ENCODE data around the gene SPIN2B.
A peak's percentile ranks its signal among the peaks of the same experiment; 100 is the strongest.
"Not testable (repeated sequence)": the region's sequence is repeated elsewhere in the genome, so short reads cannot be mapped to it uniquely, and the experiment has no call there.

The SPIN2B gene

DNA sequence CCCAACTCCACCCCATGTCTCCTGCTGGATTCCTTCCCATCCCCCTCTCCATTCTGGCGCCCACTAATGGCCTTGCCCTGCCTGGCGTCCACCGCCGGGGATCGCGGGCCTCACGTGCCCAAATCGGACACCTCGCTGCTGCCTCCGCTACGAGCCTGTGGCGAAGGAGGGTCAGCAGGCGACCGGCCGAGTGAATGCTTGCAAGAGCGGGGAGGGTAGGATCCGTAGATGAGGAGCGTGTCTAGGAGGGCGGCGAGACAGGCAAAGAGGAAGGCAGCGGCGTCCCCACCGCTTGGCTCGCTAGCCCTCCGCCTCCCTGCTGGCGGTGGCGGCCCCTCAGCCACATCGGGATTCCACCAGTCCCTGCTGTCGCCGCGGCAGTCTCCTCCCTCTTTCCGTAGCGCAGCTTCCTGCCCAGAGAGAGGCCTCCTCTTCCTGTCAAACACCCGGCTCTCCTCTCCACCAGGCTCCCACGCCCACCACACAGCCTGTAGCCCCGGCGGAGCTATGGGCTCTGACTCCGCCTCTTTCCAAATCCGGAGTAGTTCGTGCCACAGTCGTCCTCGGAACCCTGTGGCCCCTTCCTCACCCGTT lies at the start of gene SPIN2B:
SPIN2B (minus strand) TSS at position 387 of the 594 bp plus-strand sequence.
- DNase-seq, result peak; percentile 90

DNA sequence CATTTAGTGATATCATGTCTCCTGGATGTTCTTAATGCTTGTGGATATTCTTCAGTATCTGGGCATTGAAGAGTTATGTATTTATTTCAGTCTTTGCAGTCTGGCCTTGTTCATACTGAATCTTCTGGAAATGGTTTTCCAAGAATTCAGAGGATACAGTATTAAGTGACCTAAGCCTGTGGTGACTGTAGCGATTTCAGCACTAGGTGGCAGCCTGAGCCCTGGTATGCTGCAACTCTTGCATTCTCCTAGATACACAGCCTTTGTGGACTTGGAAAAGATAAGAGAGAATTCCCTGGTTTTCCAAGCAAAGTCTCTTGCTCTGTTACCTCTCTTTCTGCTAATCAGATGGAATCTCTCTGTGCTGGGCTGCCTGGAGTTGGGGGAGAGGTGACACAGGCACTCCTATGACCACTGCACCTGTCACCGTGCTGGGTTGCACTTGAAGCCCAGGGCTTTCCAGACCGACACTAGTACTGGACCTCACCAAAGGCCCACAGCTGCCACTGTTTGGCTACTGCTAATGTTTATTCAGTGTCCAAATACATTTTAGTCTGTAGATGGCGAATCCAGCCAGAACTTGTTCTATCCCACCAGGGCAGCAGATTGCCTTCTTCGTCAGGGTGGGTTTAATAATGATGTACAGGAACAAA lies 35.2 kb upstream of the SPIN2B start:
- DNase-seq, result peak; percentile 21

DNA sequence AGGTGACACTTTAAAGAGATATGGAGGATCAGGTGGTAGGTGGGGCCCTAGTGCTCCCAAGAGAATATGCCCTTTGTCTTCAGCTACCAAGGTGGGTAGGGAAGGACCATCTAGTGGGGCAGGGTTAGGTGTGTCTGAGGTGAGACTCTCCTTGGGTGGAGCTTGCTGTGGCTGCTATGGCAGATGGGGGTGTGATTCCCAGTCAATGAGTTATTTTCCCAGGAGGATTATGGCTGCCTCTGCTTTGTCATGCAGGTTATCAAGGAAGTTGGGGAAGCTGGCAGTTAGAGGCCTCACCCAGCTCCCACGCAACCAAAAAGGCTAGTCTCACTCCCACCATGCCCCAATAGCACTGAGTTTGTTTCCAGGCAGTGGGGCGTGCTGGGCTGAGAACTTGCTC lies 33.8 kb upstream of the SPIN2B start:
- no peak for DNase-seq

DNA sequence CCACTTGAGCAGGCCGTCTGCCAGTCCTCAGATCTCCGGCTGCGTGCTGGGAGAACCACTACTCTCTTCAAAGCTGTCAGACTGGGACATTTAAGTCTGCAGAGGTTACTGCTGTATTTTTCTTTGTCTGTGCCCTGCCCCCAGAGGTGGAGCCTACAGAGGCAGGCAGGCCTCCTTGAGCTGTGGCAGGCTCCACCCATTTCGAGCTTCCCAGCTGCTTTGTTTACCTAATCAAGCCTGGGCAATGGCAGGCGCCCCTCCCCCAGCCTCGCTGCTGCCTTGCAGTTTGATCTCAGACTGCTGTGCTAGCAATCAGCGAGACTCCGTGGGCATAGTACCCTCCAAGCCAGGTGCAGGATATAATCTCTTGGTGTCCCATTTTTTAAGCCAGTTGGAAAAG lies 30.9 kb upstream of the SPIN2B start:
- DNase-seq, result not testable (repeated sequence)

DNA sequence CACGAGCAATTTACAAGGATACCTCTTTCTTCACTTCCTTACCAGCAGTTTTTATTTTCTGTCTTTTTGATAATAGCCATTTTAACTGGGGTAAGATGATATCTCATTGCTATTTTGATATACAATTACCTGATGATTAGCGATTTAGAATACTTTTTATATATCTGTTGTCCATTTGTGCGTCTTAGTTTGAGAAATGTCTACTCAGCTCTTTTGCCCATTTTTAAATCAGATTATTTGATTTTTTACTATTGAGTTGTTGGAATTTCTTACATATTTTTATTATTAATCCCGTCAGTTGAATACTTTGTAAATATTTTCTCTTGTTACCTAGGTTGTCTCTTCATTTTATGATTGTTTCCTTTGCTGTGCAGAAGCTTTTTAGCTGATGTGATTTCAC lies 17.3 kb upstream of the SPIN2B start:
- DNase-seq, result no peak

DNA sequence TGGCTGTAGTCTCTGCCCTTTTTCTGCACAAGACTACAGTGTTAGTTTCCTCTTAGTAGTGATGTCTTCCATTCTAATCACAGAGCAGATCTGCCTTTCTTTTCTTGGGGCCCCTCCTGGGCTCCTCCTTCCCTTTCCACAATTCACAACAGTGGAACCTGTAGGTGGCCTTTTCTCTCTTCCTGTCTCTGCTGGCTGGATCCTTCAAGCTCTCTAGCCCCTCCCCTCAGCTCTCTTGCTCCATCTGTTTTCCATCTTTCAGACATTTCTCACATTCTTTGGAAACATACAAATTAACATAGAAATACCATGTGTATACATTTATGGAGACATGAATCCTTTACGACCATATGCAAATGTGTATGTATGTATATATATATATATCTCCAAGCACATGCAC lies 16.2 kb upstream of the SPIN2B start:
- DNase-seq, result peak; percentile 7

DNA sequence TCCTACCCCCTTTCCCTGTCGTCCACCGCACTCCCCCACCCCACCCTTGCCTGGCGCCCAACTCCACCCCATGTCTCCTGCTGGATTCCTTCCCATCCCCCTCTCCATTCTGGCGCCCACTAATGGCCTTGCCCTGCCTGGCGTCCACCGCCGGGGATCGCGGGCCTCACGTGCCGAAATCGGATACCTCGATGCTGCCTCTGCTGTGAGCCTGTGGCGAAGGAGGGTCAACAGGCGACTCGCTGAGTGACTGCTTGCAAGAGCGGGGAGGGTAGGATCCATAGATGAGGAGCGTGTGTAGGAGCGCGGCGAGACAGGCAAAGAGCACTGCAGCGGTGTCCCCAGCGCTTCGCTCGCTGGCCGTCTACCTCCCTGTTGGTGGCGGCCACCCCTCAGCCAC lies 15.7 kb upstream of the SPIN2B start, which contains the start of gene SPIN2A:
SPIN2A (minus strand) TSS at position 325 of the 400 bp plus-strand sequence. CDS start 800 bp downstream, outside the sequence.
- DNase-seq, result peak; percentile 51

DNA sequence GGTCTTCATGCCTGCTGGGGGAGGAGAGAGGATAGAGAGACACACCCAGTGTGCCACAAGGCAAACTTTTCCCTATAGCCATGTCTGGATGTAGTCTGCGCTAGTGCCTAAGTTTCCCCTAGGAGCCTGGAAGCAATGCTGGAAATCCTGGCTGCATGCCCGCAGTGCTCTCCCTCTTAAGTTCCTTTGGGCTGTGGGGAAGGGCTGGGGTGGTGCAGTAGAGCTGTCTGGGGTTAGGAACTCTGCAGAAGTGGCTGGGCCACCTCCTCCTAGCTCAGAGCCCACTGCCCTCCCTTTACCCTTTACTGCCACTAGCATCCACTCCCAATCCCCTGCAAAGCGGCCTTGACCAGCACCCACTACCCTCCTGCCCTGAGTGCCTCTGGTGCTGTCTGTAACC lies 15.2 kb upstream of the SPIN2B start:
- DNase-seq, result not testable (repeated sequence)

DNA sequence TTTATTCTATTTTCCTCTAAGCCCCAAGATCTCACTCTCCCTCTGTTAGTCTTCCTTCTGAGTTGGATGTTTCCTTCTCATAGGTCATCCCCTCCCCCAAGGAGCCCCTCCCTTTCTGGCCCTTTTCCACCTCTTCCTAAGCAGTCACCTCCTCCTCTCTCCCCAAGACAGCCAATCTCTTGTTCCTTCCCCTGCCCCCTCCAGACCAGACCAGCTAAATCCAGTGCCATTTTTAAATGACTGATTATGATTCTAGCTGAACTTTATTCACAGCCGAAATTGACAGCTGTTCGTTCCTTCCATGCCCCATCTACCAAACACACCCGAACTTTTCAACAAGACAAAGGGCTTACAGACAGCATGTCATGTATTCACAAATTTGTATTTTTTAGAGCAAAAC lies 13.9 kb upstream of the SPIN2B start:
- DNase-seq, result no peak

DNA sequence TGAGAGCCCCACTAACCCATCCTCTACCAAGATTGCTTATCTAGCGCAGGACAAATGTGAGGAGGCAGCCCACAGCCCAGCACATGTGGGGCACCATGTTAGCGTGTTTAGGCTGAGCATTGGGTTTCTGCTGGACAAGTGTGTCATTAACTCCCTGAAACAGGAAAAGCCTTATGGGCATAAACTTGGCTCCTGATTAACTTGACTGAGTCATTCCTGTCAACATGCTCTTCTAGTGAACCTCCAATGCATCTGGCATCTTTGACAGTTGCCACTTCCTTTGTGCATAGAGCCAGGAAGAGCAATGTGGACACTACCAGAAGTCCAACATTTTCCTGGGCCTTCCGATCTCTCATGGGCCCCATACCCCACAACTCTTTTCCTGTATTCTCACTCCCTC lies 13.4 kb upstream of the SPIN2B start:
- no peak for DNase-seq

DNA sequence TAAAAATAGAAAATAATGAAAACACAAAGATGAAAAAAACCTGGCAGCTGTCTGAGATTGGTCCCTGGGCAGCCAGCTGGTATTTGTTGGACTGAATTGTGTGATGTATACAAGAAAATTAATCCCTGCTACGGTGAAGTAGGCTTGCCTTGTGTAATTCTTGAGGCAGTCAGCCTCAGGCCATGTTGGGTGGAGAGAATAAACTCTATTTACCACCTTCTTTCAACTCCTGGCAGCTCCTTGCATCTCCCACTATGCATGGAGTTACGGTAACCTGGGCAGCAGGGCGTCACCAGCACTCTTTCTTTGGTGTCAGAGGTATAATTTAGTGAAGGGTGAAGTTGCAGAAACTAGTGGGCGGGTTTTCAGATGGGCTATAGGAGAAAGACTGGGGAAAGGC lies 12.4 kb upstream of the SPIN2B start:
- DNase-seq, result no peak

DNA sequence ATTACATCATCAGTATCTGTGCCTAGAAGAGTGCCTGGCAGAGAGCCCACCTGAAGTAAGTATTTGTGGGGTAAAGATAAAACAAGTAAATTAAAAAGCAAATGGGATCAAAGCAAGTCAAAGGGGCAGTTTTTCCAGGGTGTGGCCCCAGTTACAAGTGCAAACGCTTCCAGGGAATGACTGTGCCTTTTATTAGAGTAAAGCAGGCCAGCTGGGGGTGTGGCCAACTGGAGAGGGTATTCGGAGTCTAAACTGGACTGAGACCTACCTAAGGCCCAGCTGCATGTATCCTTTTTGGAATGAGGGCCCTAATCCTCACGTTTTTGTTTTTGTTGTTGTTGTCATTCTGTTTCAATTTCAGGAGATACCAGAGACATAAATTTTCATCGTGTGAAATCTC lies 11.9 kb upstream of the SPIN2B start:
- DNase-seq, result not testable (repeated sequence)

DNA sequence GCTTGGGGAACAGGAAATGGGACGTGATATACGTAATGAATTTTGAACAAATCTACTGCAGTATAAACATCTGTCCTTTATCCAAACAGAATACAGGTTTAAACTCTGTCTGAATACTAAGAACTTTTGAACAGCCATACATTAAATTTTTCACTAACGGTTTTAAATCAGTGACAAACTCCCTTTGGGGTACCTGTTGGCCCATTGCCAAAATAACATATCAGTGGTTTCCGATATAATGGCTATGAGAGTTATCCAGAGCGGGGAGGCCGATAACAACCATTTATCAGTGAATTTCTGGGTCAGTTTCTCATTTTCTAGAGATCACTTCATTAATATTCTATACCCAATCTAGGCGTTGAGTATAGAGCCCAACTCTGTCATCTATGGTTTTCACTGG lies 10.7 kb upstream of the SPIN2B start:
- DNase-seq, result no peak

DNA sequence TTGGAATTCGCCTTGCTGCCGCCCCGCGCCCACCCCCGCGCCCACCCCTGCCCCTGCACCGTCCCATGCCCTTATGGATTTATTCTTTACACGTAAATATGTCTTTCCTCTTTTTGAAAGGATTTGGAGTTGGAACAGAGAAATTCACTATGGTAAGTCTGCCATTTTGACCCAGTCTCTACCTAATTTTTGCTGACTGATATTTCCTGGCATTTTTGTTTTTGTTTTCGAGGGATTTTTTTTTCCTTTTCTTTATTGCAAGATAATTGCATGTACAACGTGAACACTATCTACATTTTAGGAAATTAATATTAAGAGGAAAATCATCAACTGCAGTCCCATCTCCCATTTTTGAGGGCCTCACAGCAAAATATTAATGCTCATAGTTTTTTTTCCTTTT lies 468 bp upstream of the SPIN2B start:
- DNase-seq, result no peak

DNA sequence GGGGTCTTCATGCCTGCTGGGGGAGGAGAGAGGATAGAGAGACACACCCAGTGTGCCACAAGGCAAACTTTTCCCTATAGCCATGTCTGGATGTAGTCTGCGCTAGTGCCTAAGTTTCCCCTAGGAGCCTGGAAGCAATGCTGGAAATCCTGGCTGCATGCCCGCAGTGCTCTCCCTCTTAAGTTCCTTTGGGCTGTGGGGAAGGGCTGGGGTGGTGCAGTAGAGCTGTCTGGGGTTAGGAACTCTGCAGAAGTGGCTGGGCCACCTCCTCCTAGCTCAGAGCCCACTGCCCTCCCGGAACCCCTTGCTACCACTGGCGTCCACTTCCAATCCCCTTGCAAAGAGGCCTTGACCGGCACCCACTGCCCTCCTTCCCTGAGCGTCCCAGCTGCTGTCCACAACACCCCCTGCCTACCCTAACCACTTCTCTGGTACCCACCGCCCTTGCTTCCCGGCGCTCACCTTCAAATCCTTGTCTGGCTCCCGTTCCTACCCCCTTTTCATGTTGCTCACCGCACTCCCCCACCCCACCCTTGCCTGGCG lies 658 bp downstream of the SPIN2B start:
- peak; percentile 24 for DNase-seq

DNA sequence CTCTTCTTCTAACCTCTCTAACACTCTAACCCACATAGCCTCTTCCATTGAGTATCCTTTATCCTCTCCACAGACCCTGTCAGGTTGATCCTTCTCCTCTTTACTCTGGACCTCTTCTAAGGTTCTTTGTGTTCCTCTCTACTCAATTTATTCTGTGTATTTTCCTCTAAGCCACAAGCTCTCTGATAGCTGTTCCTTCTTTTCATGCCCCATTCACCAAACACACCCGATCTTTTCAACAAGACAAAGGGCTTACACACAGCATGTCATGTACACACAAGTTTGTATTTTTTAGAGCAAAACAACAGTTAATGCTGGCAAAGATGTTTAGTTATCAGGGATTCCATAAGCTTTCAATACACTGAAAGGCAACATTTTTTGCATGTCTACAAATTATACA lies 1.9 kb downstream of the SPIN2B start:
- no peak for DNase-seq

DNA sequence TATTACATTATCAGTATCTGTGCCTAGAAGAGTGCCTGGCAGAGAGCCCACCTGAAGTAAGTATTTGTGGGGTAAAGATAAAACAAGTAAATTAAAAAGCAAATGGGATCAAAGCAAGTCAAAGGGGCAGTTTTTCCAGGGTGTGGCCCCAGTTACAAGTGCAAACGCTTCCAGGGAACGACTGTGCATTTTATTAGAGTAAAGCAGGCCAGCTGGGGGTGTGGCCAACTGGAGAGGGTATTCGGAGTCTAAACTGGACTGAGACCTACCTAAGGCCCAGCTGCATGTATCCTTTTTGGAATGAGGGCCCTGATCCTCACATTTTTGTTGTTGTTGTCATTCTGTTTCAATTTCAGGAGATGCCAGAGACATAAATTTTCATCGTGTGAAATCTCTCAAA lies 3.8 kb downstream of the SPIN2B start:
- not testable (repeated sequence) for DNase-seq

DNA sequence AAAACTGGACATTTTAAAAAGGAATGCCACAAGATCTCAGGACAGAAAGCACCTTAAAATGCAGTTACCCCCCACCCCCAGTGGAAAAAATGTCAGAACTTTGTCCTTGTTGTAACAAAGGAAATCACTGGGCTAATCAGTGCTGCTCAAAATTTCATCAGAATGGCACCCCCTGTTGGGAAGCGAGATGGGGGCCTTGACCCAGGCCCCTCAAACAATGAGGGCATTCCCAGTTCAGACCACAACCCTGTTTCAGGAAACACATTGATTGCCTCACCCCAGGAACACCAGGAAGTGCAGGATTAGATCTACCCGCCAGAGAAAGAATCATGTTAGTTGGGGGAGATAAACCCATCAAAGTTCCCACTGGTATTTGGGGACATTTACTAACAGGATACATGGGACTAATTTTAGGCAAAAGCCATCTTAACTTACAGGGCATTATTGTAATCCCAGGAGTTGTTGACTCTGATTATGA lies 16.4 kb downstream of the SPIN2B start:
- DNase-seq, result no peak

DNA sequence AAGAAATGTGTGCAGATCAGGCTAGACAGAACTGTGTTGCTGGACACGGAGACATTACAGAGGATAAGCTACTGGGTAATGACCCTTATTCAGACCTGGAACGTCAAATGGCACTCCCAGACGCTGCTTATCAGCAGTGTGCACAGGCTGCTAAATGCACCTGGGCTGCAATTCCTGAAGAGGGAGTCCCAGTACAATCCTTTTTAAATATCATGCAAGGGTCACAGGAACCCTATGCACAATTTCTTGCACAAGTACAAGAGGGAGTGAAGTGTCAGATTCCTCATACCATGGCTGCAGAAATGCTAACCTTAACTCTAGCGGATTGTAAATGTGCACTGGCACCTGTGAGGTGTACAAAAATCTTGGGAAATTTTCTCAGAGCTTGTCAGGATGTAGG lies 16.9 kb downstream of the SPIN2B start:
- DNase-seq, result no peak

DNA sequence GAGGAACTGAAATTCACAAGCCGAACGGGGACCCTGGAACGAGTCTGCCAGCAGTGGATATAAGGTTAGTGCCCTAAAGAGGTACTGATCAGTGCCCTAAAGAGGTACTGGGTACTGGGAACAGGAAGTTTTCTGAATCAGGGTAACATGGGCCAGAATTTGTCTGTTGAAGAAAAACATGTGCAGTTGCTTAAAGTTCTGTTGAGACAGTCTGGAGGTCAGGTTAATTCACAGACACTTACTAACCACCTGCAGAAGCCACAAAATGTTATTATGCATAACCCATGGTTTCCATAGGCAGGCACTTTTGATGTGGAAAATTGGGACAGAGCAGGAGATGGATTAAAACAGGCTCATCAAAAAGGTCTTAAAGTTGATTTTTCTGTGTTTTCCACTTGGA lies 17.9 kb downstream of the SPIN2B start:
- no peak for DNase-seq

DNA sequence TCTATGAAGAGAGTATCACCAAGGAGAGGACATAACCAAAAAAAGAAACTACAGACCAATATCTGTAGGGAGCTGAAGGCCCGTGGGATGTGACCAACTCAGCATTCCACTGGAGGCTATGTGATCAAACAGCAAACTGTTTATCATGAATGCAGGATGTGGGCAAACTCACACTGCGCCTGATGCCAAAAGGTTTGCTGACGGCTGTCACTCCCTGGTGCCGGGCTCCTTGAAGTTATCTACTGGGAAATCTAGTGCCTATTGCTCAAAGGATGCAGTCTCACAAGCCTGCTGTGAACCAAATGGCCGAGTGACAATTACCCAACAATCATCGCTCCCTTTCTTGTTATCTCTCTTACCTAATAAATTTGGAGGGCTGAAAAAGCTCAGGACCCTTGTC lies 18.4 kb downstream of the SPIN2B start:
- DNase-seq, result not testable (repeated sequence)

DNA sequence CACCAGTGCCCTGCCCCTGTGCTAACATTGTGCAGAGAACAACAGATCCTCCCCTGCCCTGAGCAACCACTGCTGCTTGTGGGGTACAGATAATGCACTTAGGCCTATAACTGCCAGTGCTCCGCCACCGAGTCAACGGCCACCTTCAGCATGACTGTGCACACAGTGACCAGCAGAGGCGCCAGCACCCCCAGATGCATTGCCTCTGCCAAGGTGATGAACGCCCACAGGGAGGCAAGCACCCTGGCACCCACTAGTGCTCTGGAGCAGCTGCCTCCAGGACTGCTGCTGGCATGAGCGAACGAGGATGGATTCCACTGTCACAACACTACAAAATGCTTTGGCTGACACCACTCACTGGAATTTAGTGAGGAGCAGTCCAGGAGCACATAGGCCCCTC lies 38.2 kb downstream of the SPIN2B start:
- DNase-seq, result no peak

DNA sequence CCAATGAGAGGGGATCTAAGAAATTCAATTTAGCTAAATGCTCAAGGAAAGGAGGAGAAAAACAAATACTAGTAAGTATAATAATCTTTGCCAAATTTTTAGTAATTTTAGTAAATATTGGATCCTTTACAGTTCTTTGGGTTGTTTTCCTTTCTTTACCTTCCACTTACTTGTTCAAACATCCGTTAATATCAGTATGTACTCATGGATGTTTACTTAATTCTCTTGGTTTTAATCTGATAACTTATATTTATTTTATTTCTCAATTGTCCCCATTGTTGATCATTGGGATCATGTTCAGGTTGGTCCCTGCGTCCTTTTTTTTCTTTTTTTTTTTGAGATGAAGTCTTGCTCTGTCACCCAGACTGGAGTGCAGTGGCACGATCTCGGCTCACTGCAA lies 46.9 kb downstream of the SPIN2B start:
- DNase-seq, result no peak

DNA sequence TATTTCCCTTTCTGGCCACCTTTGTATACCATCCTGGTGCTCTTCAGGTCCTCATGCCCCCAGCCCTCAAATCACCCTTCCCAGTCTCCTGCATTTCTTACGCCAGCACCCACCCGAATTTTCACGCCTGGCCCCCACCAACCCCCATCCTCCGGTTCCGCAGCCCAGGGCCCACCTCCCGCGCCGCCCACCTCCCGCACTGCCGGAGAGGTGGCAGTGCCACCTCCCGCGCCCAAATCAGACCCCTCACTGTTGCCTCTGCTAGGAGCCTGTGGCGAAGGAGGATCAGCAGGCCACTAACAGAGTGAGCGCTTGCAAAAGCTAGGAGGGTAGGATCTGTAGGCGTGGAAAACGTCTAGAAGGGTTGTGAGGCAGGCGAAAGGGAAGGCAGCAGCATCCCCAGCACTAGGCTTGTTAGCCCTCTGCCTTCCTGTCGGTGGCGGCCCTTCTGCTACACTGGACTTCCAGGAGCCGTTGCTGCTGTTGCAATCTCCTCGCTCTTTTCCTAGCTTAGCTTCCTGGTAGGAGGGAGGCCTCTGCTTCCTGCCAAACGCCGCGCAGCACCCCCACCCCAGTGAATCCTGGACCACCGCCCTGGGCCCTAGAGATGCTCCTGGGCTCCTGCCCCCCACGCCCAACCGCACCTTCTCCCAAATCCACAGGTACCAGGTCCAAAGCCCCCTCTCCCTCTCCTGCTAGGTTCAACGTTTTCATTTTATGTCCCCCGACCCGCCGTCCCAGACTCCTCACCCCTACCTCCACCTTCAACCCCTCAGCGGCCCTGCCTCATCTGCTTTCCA lies 51.0 kb downstream of the SPIN2B start:
- no peak for DNase-seq

Data from NCI-H1092 treated with DMSO at 0.1 percent for 48 hours (cell line).